Endodermal cell (in vitro differentiated cells): ENCODE measurements around the gene EGFR. TPM values are rescaled to one million over a fixed set of nuclear protein-coding genes. Genes with fewer than 3 reads are reported as not detected.

ENCODE experiments used
- DNase-seq: peaks from one replicate; pipeline ENCODE4 v3.0.0-alpha.2; 2017
- H3K27ac ChIP-seq: 2 replicates; pipeline ENCODE4 v1.5.1; 2013; ENCODE audit warnings: mild to moderate bottlenecking, low read depth, low read length, moderate library complexity
- H3K27me3 ChIP-seq: 2 replicates; pipeline ENCODE4 v1.6.1; 2013; ENCODE audit warnings: mild to moderate bottlenecking, low read length, moderate library complexity; ENCODE audit not compliant: insufficient read depth, control insufficient read depth, poor library complexity, severe bottlenecking
- H3K36me3 ChIP-seq: 2 replicates; pipeline ENCODE4 v1.7.0; 2013; ENCODE audit warnings: mild to moderate bottlenecking, low read length, moderate library complexity; ENCODE audit not compliant: control insufficient read depth, insufficient read depth
- H3K4me1 ChIP-seq: one replicate; pipeline ENCODE4 v1.7.0; 2013; ENCODE audit warnings: low read length; ENCODE audit not compliant: control insufficient read depth, insufficient read depth
- H3K4me3 ChIP-seq: 2 replicates; pipeline ENCODE4 v1.5.1; 2013; ENCODE audit warnings: mild to moderate bottlenecking, low read length, moderate library complexity
- H3K9ac ChIP-seq: 2 replicates; pipeline ENCODE4 v1.6.1; 2013; ENCODE audit warnings: mild to moderate bottlenecking, low read length, moderate library complexity; ENCODE audit not compliant: poor library complexity, severe bottlenecking; ENCODE audit errors: extremely low read depth
- H3K9me3 ChIP-seq: 2 replicates; pipeline ENCODE4 v1.6.1; 2013; ENCODE audit warnings: mild to moderate bottlenecking, low read length, moderate library complexity; ENCODE audit not compliant: control insufficient read depth
- H3K27ac Mint-ChIP-seq: 2 replicates; pipeline ENCODE4 v1.8.0; 2020; ENCODE audit warnings: mixed read lengths
- H3K27me3 Mint-ChIP-seq: 2 replicates; pipeline ENCODE4 v1.8.0; 2021; ENCODE audit warnings: mild to moderate bottlenecking, mixed read lengths; ENCODE audit not compliant: insufficient read depth
- H3K36me3 Mint-ChIP-seq: 2 replicates; pipeline ENCODE4 v1.8.0; 2020; ENCODE audit warnings: low read depth, mixed read lengths
- H3K4me1 Mint-ChIP-seq: 2 replicates; pipeline ENCODE4 v1.8.0; 2020; ENCODE audit warnings: mixed read lengths
- H3K4me3 Mint-ChIP-seq: 2 replicates; pipeline ENCODE4 v1.8.0; 2020; ENCODE audit warnings: mild to moderate bottlenecking, moderate library complexity, mixed read lengths
- H3K9me3 Mint-ChIP-seq: 2 replicates; pipeline ENCODE4 v1.8.0; 2020; ENCODE audit warnings: mild to moderate bottlenecking, mixed read lengths
- CTCF ChIP-seq: fragments of 200-600 bp; sonication (generic); conservative IDR thresholded peaks from 2 replicates; pipeline ENCODE4 v1.5.0; 2021; ENCODE audit warnings: antibody characterized with exemption, mild to moderate bottlenecking
- WGBS, 2 experiments: methylation state at CpG; one replicate each; pipeline versions ENCODE4 v1.1.5 to v1.1.7; 2013; ENCODE audit warnings: missing lambda C conversion rate in 2 of 2, mixed read lengths in 1 of 2; ENCODE audit not compliant: insufficient coverage in 1 of 2, insufficient read length in 1 of 2; 5-methylcytosine and 5-hydroxymethylcytosine counted together
- total RNA-seq, 2 donors: library from RNA; stranded (reverse); fragmentation: NEBNext Ultra II Directional in 1 of 2; extraction: Animal tissue kit (Norgen Biotek cat#: 25700) in 1 of 2; gene quantifications; 2 replicates in 1 of 2; 3 replicates in 1 of 2; pipeline ENCODE4 v1.2.1, GENCODE V29; 2021

EGFR gene
- total RNA-seq, 2 donors from 2014 or later: 5.0 to 5.8 TPM

DNA sequence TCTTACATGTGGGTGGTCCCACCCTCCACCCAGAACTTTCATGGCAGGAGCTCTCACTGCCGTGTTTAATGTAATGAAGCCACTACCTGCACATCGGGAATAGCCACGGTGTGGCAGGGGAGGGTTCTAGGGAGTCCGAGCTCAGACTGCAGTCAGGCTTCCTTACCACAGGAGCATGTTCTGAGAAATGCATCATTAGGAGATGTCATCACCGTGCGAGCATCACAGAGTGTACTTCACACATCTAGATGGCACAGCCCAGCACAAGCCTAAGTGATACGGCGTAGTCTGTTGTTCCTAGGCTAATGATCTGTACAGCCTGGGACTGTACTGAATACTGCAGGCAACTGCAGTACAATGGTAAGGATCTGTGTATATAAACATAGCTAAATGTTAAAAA, 193.4 kb downstream of the EGFR start:
- no peaks in the 10 kb centered on the region for H3K4me1 Mint-ChIP-seq
- no peak overlapping the region for H3K27ac Mint-ChIP-seq
- Histone ChIP-seq H3K27me3 (no peaks in the 10 kb centered on the region), H3K36me3 (no peaks in the 10 kb centered on the region), H3K27ac (no peak overlapping the region), H3K4me3 (no peak overlapping the region), H3K9ac (no peak overlapping the region), H3K4me1 (no peaks in the 10 kb centered on the region), H3K9me3 (no peaks in the 10 kb centered on the region)
- no peak for TF ChIP-seq CTCF
- no peak for DNase-seq
- no peak overlapping the region for H3K4me3 Mint-ChIP-seq
- no peaks in the 10 kb centered on the region for H3K36me3 Mint-ChIP-seq
- H3K9me3 Mint-ChIP-seq: no peaks in the 10 kb centered on the region
- 89 to 90% methylated on average over 8 of the region's 8 CpGs for WGBS, 2 experiments
- no peaks in the 10 kb centered on the region for H3K27me3 Mint-ChIP-seq

- H3K9me3 ChIP-seq: no peaks in the 10 kb centered on the region
- H3K36me3 ChIP-seq: no peaks in the 10 kb centered on the region
- H3K9ac ChIP-seq: no peak overlapping the region
- no peak for TF ChIP-seq CTCF
- H3K27ac Mint-ChIP-seq: no peak overlapping the region
- no peak for DNase-seq
- H3K4me1 Mint-ChIP-seq: no peaks in the 10 kb centered on the region
- H3K27me3 ChIP-seq: no peaks in the 10 kb centered on the region
- H3K36me3 Mint-ChIP-seq: no peaks in the 10 kb centered on the region
- H3K27ac ChIP-seq: no peak overlapping the region
- H3K4me3 ChIP-seq: no peak overlapping the region
- H3K9me3 Mint-ChIP-seq: no peaks in the 10 kb centered on the region
- no peaks in the 10 kb centered on the region for H3K27me3 Mint-ChIP-seq
- no peaks in the 10 kb centered on the region for H3K4me1 ChIP-seq
- WGBS, 2 experiments: 87 to 88% methylated on average over 8 to 10 of the region's 10 CpGs
- H3K4me3 Mint-ChIP-seq: no peak overlapping the region
Measured at GRCh38 chr7:55212838-55213237, 194.0 kb downstream of the EGFR start.

DNA sequence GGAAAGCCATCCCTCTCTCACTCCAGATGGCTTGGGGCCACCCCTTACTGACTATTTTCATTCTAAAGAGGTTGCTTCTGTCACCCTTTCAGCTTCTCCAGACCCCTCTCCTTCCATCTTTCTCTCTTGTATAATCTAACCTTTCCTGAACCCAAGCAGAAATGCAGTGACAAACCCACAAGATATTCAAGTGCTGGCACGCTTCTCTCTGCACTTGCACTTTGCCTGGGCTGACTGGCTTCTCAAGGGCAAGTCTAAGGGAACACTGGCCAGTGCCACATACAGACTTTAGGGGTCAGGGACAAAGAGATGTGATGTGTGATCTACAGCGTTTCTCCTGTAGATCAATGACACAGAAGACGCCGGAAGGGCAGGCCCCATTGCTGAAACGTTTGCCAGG, 195.9 kb downstream of the EGFR start:
- 89 to 92% methylated on average over 4 to 5 of the region's 5 CpGs for WGBS, 2 experiments
- Mint-ChIP-seq H3K27ac (no peak overlapping the region), H3K36me3 (no peaks in the 10 kb centered on the region), H3K4me3 (no peak overlapping the region), H3K27me3 (no peaks in the 10 kb centered on the region), H3K4me1 (no peaks in the 10 kb centered on the region), H3K9me3 (peaks cover 4% of the 10 kb centered on the region)
- no peak overlapping the region for H3K27ac ChIP-seq
- TF ChIP-seq CTCF: no peak
- no peaks in the 10 kb centered on the region for H3K9me3 ChIP-seq
- no peak overlapping the region for H3K9ac ChIP-seq
- H3K27me3 ChIP-seq: no peaks in the 10 kb centered on the region
- no peak overlapping the region for H3K4me3 ChIP-seq
- H3K4me1 ChIP-seq: no peaks in the 10 kb centered on the region
- no peak for DNase-seq
- H3K36me3 ChIP-seq: no peaks in the 10 kb centered on the region
